HT1080 (cell line): Measurements from ENCODE around the gene LDLRAD3. TPM values are rescaled to one million over a fixed set of nuclear protein-coding genes. Genes with fewer than 3 reads are reported as not detected.
"Not testable (repeated sequence)": the region's sequence is repeated elsewhere in the genome, so short reads cannot be mapped to it uniquely, and the experiment has no call there.

Source experiments
- DNase-seq: peaks from one replicate; pipeline ENCODE4 v3.0.0-alpha.2; 2015; ENCODE audit warnings: low read depth
- polyA plus RNA-seq, 2 experiments: library from polyadenylated mRNA; depleted of rRNA; stranded (reverse); fragments of >200 nt; gene quantifications; 2 replicates each; pipeline ENCODE4 v1.2.3, GENCODE V29; 2015
- total RNA-seq: library from RNA; depleted of rRNA; stranded (reverse); fragments of >200 nt; shearing (Covaris generic); gene quantifications from 2 replicates; pipeline ENCODE4 v1.2.3, GENCODE V29; 2014; rRNA removed

LDLRAD3 gene
- 9.4 and 14.5 TPM in 2 replicates for total RNA-seq
- 23.8 and 26.3 TPM in 2 replicates for polyA plus RNA-seq (2015; cell fraction: cytosol; rRNA removed)
- polyA plus RNA-seq (2015; cell fraction: nucleus; rRNA removed), result 9.0 and 11.7 TPM in 2 replicates

GRCh38 chr11:35943713-35944502 lies at the start of gene LDLRAD3:
Gene LDLRAD3 (plus strand): TSS chr11:35944062. CDS start chr11:35944099, 37 bp downstream.
- peak; percentile 85 for DNase-seq

GRCh38 chr11:35897019-35897418 lies 46.8 kb upstream of the LDLRAD3 start:
- DNase-seq, result peak; percentile 26

GRCh38 chr11:35902961-35903360 lies 40.9 kb upstream of the LDLRAD3 start:
- no peak for DNase-seq

GRCh38 chr11:35905646-35906276 lies 38.1 kb upstream of the LDLRAD3 start:
- DNase-seq, result no peak

GRCh38 chr11:35906277-35906661 lies 37.6 kb upstream of the LDLRAD3 start:
- no peak for DNase-seq

- DNase-seq, result no peak
These were observed 37.2 kb upstream of the LDLRAD3 start for GRCh38 chr11:35906681-35907080.

GRCh38 chr11:35907648-35908431 lies 36.0 kb upstream of the LDLRAD3 start:
- peak; percentile 91 for DNase-seq

GRCh38 chr11:35908432-35908771 lies 35.5 kb upstream of the LDLRAD3 start:
- not testable (repeated sequence) for DNase-seq

GRCh38 chr11:35909511-35910265 lies 34.2 kb upstream of the LDLRAD3 start:
- DNase-seq, result no peak

GRCh38 chr11:35911013-35911412 lies 32.8 kb upstream of the LDLRAD3 start:
- DNase-seq, result peak; percentile 36

- no peak for DNase-seq
These were observed 32.2 kb upstream of the LDLRAD3 start for GRCh38 chr11:35911616-35912165.

GRCh38 chr11:35912436-35912835 lies 31.4 kb upstream of the LDLRAD3 start:
- not testable (repeated sequence) for DNase-seq

GRCh38 chr11:35912883-35913624 lies 30.8 kb upstream of the LDLRAD3 start:
- no peak for DNase-seq

- no peak for DNase-seq
These were observed 29.0 kb upstream of the LDLRAD3 start for GRCh38 chr11:35914816-35915215.

- no peak for DNase-seq
These were observed 27.6 kb upstream of the LDLRAD3 start for GRCh38 chr11:35916270-35916669.

GRCh38 chr11:35917676-35918075 lies 26.2 kb upstream of the LDLRAD3 start:
- DNase-seq, result no peak

- no peak for DNase-seq
These were observed 25.1 kb upstream of the LDLRAD3 start for GRCh38 chr11:35918716-35919115.

- DNase-seq, result peak; percentile 79
These were observed 24.6 kb upstream of the LDLRAD3 start for GRCh38 chr11:35919244-35919643.

- DNase-seq, result no peak
These were observed 20.4 kb upstream of the LDLRAD3 start for GRCh38 chr11:35923452-35923851.

- no peak for DNase-seq
These were observed 19.1 kb upstream of the LDLRAD3 start for GRCh38 chr11:35924811-35925210.
